Measurements from ENCODE around the gene MBOAT2. TPM values are rescaled to one million over a fixed set of nuclear protein-coding genes. Genes with fewer than 3 reads are reported as not detected.

MBOAT2 gene
- polyA plus RNA-seq, 1 donor (not counting 4 experiments of a cell fraction or from before 2014, with no cell fraction given), result 121 TPM

DNA sequence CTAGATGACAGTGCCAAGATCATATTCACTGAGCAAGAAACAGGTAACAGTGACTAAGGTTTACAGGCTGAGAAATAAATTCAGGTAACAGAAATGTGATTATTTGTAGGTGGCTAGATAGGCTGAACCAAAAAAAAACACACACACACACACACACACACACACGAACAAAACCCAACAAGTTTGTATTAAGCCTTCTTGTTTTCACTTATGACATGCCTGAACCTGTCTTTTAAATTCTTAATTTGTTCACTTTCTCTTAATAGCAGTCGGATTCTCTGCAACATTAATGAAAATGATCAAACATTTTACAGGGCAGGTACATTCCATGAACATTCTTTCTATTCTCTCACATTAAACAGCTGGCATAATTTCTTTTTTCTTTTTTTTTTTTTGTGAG, 147.3 kb downstream of the MBOAT2 start:
- H2AFZ ChIP-seq (ENCODE audit: control insufficient read depth, low read length), result no peak overlapping the region
- no peaks in the 10 kb centered on the region for H3K79me2 ChIP-seq (ENCODE audit: control insufficient read depth, insufficient read depth, low read length)
- no peak overlapping the region for H3K4me2 ChIP-seq (ENCODE audit: control insufficient read depth, extremely low read depth, insufficient read depth, low read depth, low read length)
- TF ChIP-seq, protein P1, sequence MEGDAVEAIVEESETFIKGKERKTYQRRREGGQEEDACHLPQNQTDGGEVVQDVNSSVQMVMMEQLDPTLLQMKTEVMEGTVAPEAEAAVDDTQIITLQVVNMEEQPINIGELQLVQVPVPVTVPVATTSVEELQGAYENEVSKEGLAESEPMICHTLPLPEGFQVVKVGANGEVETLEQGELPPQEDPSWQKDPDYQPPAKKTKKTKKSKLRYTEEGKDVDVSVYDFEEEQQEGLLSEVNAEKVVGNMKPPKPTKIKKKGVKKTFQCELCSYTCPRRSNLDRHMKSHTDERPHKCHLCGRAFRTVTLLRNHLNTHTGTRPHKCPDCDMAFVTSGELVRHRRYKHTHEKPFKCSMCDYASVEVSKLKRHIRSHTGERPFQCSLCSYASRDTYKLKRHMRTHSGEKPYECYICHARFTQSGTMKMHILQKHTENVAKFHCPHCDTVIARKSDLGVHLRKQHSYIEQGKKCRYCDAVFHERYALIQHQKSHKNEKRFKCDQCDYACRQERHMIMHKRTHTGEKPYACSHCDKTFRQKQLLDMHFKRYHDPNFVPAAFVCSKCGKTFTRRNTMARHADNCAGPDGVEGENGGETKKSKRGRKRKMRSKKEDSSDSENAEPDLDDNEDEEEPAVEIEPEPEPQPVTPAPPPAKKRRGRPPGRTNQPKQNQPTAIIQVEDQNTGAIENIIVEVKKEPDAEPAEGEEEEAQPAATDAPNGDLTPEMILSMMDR (optimal IDR thresholded peaks at IDR 0.05 in 1 of 3, IDR thresholded peaks at IDR 0.05 in 1 of 3, conservative IDR thresholded peaks at IDR 0.05 in 1 of 3; ENCODE audit: extremely low read depth in 1 of 3, insufficient read depth in 2 of 3, low read length in 3 of 3), result no peak
- no peak for TF ChIP-seq EZH2 (IDR thresholded peaks at IDR 0.05; ENCODE audit: low read length)
- dilution Hi-C loops (cut with MboI; ENCODE audit: extremely low pct_ligation_motif_present, low sequenced_read_pairs), result no loop called here
- FAIRE-seq (no peak), DNase-seq (ENCODE audit: low read depth, low spot score) (no peak)
- peaks cover 21% of the 10 kb centered on the region for H3K4me1 ChIP-seq (ENCODE audit: control insufficient read depth, extremely low read depth, insufficient read depth, low read length)
- no peak overlapping the region for H3K9ac ChIP-seq (ENCODE audit: control insufficient read depth, extremely low read depth, insufficient read depth, low read length)
- no peaks in the 10 kb centered on the region for H3K9me3 ChIP-seq (ENCODE audit: control insufficient read depth, low read depth, low read length)
- peaks cover 0 to 2% of the 10 kb centered on the region in 2 experiments for H3K36me3 ChIP-seq (ENCODE audit: control insufficient read depth in 2 of 2, extremely low read depth in 1 of 2, insufficient read depth in 2 of 2, low read length in 2 of 2)
- H3K27me3 ChIP-seq (ENCODE audit: control insufficient read depth, extremely low read depth, insufficient read depth, low read length), result no peaks in the 10 kb centered on the region
- no peak overlapping the region for H3K4me3 ChIP-seq (ENCODE audit: control insufficient read depth in 2 of 3, extremely low read depth in 1 of 3, insufficient read depth in 2 of 3, low read depth in 1 of 3, low read length in 3 of 3)
- no peaks in the 10 kb centered on the region for H4K20me1 ChIP-seq (ENCODE audit: control insufficient read depth, extremely low read depth, insufficient read depth, low read length)
- H3K27ac ChIP-seq (ENCODE audit: control insufficient read depth, insufficient read depth, low read length), result no peak overlapping the region
- no peaks in the 10 kb centered on the region for H3K9me1 ChIP-seq (ENCODE audit: control insufficient read depth, extremely low read depth, insufficient read depth, low read length)

- no peak overlapping the region for H3K4me2 ChIP-seq (ENCODE audit: control insufficient read depth, extremely low read depth, insufficient read depth, low read depth, low read length)
- TF ChIP-seq, protein P1 (optimal IDR thresholded peaks at IDR 0.05 in 1 of 3, IDR thresholded peaks at IDR 0.05 in 1 of 3, conservative IDR thresholded peaks at IDR 0.05 in 1 of 3; ENCODE audit: extremely low read depth in 1 of 3, insufficient read depth in 2 of 3, low read length in 3 of 3), result no peak
- no peak for TF ChIP-seq EZH2 (IDR thresholded peaks at IDR 0.05; ENCODE audit: low read length)
- no peak overlapping the region for H2AFZ ChIP-seq (ENCODE audit: control insufficient read depth, low read length)
- H3K27me3 ChIP-seq (ENCODE audit: control insufficient read depth, extremely low read depth, insufficient read depth, low read length), result no peaks in the 10 kb centered on the region
- no peak overlapping the region for H3K4me3 ChIP-seq (ENCODE audit: control insufficient read depth in 2 of 3, extremely low read depth in 1 of 3, insufficient read depth in 2 of 3, low read depth in 1 of 3, low read length in 3 of 3)
- H3K9me1 ChIP-seq (ENCODE audit: control insufficient read depth, extremely low read depth, insufficient read depth, low read length), result no peaks in the 10 kb centered on the region
- no peak overlapping the region for H3K9ac ChIP-seq (ENCODE audit: control insufficient read depth, extremely low read depth, insufficient read depth, low read length)
- dilution Hi-C loops (cut with MboI; ENCODE audit: extremely low pct_ligation_motif_present, low sequenced_read_pairs), result no loop called here
- FAIRE-seq, result peak; percentile 52
- no peak overlapping the region for H3K27ac ChIP-seq (ENCODE audit: control insufficient read depth, insufficient read depth, low read length)
- no peaks in the 10 kb centered on the region for H3K9me3 ChIP-seq (ENCODE audit: control insufficient read depth, low read depth, low read length)
- peaks cover 0 to 2% of the 10 kb centered on the region in 2 experiments for H3K36me3 ChIP-seq (ENCODE audit: control insufficient read depth in 2 of 2, extremely low read depth in 1 of 2, insufficient read depth in 2 of 2, low read length in 2 of 2)
- peaks cover 14% of the 10 kb centered on the region for H3K4me1 ChIP-seq (ENCODE audit: control insufficient read depth, extremely low read depth, insufficient read depth, low read length)
- H3K79me2 ChIP-seq (ENCODE audit: control insufficient read depth, insufficient read depth, low read length), result no peaks in the 10 kb centered on the region
- H4K20me1 ChIP-seq (ENCODE audit: control insufficient read depth, extremely low read depth, insufficient read depth, low read length), result no peaks in the 10 kb centered on the region
- no peak for DNase-seq (ENCODE audit: low read depth, low spot score)
Measured at GRCh38 chr2:8855010-8855409, 148.5 kb downstream of the MBOAT2 start.

Measured in keratinocyte (primary cell).